ENCODE measurements around the gene SRPK1. TPM values are rescaled to one million over a fixed set of nuclear protein-coding genes. Genes with fewer than 3 reads are reported as not detected.

Gene SRPK1
- total RNA-seq, 1 experiment from 2014 or later = 89.4 TPM

- no peak overlapping the region for H2AFZ ChIP-seq (ENCODE audit: low read depth, low read length, poor library complexity, severe bottlenecking)
- ChIA-PET POLR2A (no interaction called here), CTCF (no interaction called here), RAD21 (ENCODE audit: low non-redundant PET in 1 of 2, low total read pairs in 2 of 2, uncharacterized antibody in 2 of 2, unreplicated experiment in 2 of 2) (no interaction called here)
- no peak overlapping the region for H3K4me3 ChIP-seq (replicated peaks in 1 of 2; ENCODE audit: low read depth in 1 of 2, low read length in 2 of 2)
- TF ChIP-seq CEBPB (IDR thresholded peaks at IDR 0.05; ENCODE audit: low read depth) = no peak
- TF ChIP-seq SRF (IDR thresholded peaks at IDR 0.05; ENCODE audit: low read depth) = no peak
- TF ChIP-seq EZH2 (IDR thresholded peaks at IDR 0.05) = no peak
- TF ChIP-seq EZH2phosphoT487 (IDR thresholded peaks at IDR 0.05; ENCODE audit: borderline replicate concordance) = no peak
- TF ChIP-seq CBX3 (IDR thresholded peaks at IDR 0.05; ENCODE audit: low read depth) = no peak
- TF ChIP-seq MAX (IDR thresholded peaks at IDR 0.05) = no peak
- no peak for TF ChIP-seq CTCF (IDR thresholded peaks at IDR 0.05 in 2 of 3, conservative IDR thresholded peaks at IDR 0.05 in 1 of 3; ENCODE audit: borderline replicate concordance in 1 of 3, insufficient read depth in 1 of 3, low read depth in 2 of 3, low read length in 2 of 3)
- TF ChIP-seq YY1 (IDR thresholded peaks at IDR 0.05; ENCODE audit: extremely low read depth, insufficient replicate concordance, low read depth, low read length) = no peak
- no peak for TF ChIP-seq SIN3A (IDR thresholded peaks at IDR 0.05; ENCODE audit: low read depth)
- intact Hi-C loops (cut with micrococcal nuclease) = no loop called here
- H3K9me3 ChIP-seq (ENCODE audit: control insufficient read depth in 1 of 2, insufficient read depth in 1 of 2, low read depth in 1 of 2, low read length in 2 of 2) = no peaks in the 10 kb centered on the region
- no peak overlapping the region for H3K9ac ChIP-seq (ENCODE audit: low read length)
- BruUV-seq (replicated peaks) = no TSS peak
- H4K20me1 ChIP-seq (ENCODE audit: insufficient read depth) = no peaks in the 10 kb centered on the region
- DNase-seq (ENCODE audit: low read depth, low spot score) (no peak), ATAC-seq (no peak)
- H3K4me1 ChIP-seq (ENCODE audit: control insufficient read depth in 1 of 2, insufficient read depth in 2 of 2, low read length in 2 of 2) = no peaks in the 10 kb centered on the region
- H3K36me3 ChIP-seq (ENCODE audit: control insufficient read depth in 1 of 2, insufficient read depth in 2 of 2, low read length in 2 of 2) = no peaks in the 10 kb centered on the region
- no peaks in the 10 kb centered on the region for H3K9me2 ChIP-seq (ENCODE audit: insufficient read depth)
- H3K27me3 ChIP-seq (ENCODE audit: insufficient read depth, low read length) = 0 out of 2 replicates have a peak, but pooled peaks cover 3% of the 10 kb centered on the region
- no peak overlapping the region for H3K27ac ChIP-seq (ENCODE audit: low read depth, low read length)
- no peak overlapping the region for H3K4me2 ChIP-seq (ENCODE audit: low read length)
- no peaks in the 10 kb centered on the region for H3K79me2 ChIP-seq (ENCODE audit: insufficient read depth, low read length)
These were observed 126.1 kb downstream of the SRPK1 start for GRCh38 chr6:35794536-35795452.

Data from HCT116 (cell line).